Stimulated activated CD4-positive, alpha-beta T cell treated with anti-CD3 and anti-CD28 coated beads, Interleukin-15, amount 100 ng/mL, for 24 hours (primary cell): ENCODE measurements around the gene SF3B2.
A peak's percentile ranks its signal among the peaks of the same experiment; 100 is the strongest.
"Not testable (repeated sequence)": the region's sequence is repeated elsewhere in the genome, so short reads cannot be mapped to it uniquely, and the experiment has no call there.

Experiments
- DNase-seq: peaks from one replicate; pipeline ENCODE4 v3.0.0-alpha.2; 2020

The SF3B2 gene

GRCh38 chr11:66077927-66078326, 25.8 kb downstream of the SF3B2 start:
- no peak for DNase-seq

- not testable (repeated sequence) for DNase-seq
Observed at GRCh38 chr11:66078949-66079348, 26.8 kb downstream of the SF3B2 start.

- DNase-seq = peak; percentile 78
Observed at GRCh38 chr11:66080055-66080817, 28.1 kb downstream of the SF3B2 start.

- peak; percentile 76 for DNase-seq
Observed at GRCh38 chr11:66081505-66081904, 29.3 kb downstream of the SF3B2 start.

GRCh38 chr11:66082946-66083698, 31.0 kb downstream of the SF3B2 start:
- DNase-seq = no peak

- no peak for DNase-seq
Observed at GRCh38 chr11:66083767-66084166, 31.6 kb downstream of the SF3B2 start.

- no peak for DNase-seq
Observed at GRCh38 chr11:66084821-66085475, 32.8 kb downstream of the SF3B2 start.

GRCh38 chr11:66087148-66087908, 35.2 kb downstream of the SF3B2 start:
- DNase-seq = no peak

GRCh38 chr11:66089067-66089466, 36.9 kb downstream of the SF3B2 start:
- DNase-seq = no peak

GRCh38 chr11:66090288-66090687, 38.1 kb downstream of the SF3B2 start:
- DNase-seq = no peak

- DNase-seq = not testable (repeated sequence)
Observed at GRCh38 chr11:66092125-66092524, 40.0 kb downstream of the SF3B2 start.

- not testable (repeated sequence) for DNase-seq
Observed at GRCh38 chr11:66099746-66100145, 47.6 kb downstream of the SF3B2 start.

- DNase-seq = peak; percentile 73
Observed at GRCh38 chr11:66100272-66101065, 48.3 kb downstream of the SF3B2 start.

GRCh38 chr11:66101066-66101464, 48.9 kb downstream of the SF3B2 start:
- DNase-seq = no peak

GRCh38 chr11:66104057-66104638, 52.0 kb downstream of the SF3B2 start:
- no peak for DNase-seq

- DNase-seq = peak; percentile 48
Observed at GRCh38 chr11:66106786-66107599, 54.8 kb downstream of the SF3B2 start.

GRCh38 chr11:66107600-66108510, 55.7 kb downstream of the SF3B2 start:
- DNase-seq = no peak

GRCh38 chr11:66109294-66109693, 57.1 kb downstream of the SF3B2 start:
- no peak for DNase-seq

GRCh38 chr11:66111158-66111557, 59.0 kb downstream of the SF3B2 start:
- DNase-seq = no peak

- DNase-seq = no peak
Observed at GRCh38 chr11:66112041-66112491, 59.9 kb downstream of the SF3B2 start.
